ENCODE measurements around the gene CARNS1. TPM values are rescaled to one million over a fixed set of nuclear protein-coding genes. Genes with fewer than 3 reads are reported as not detected.
A peak's percentile ranks its signal among the peaks of the same experiment; 100 is the strongest.

The CARNS1 gene
- total and polyA plus RNA-seq, 2 of the 13 experiments (the other 11 are each of a cell fraction or from before 2014, with no cell fraction given), result not detected

- TF ChIP-seq BRCA1 (CRISPR knock-in tag; IDR thresholded peaks at IDR 0.05), result no peak
- TF ChIP-seq CREB3 (CRISPR knock-in tag; IDR thresholded peaks at IDR 0.05), result peak; percentile 80
- TF ChIP-seq CHD4 (IDR thresholded peaks at IDR 0.05; ENCODE audit: borderline replicate concordance, low read length), result no peak
- TF ChIP-seq ZNF451 (CRISPR knock-in tag; IDR thresholded peaks at IDR 0.05), result no peak
- TF ChIP-seq CBX2 (IDR thresholded peaks at IDR 0.05; ENCODE audit: low read depth, low read length), result no peak
- no peak for TF ChIP-seq CBX2 (CRISPR knock-in tag; IDR thresholded peaks at IDR 0.05; ENCODE audit: low read depth)
- TF ChIP-seq ZNF691 (CRISPR knock-in tag; IDR thresholded peaks at IDR 0.05; ENCODE audit: borderline replicate concordance, low read depth), result no peak
- TF ChIP-seq HNRNPUL1 (IDR thresholded peaks at IDR 0.05; ENCODE audit: low read depth, low read length), result no peak
- TF ChIP-seq MLXIP (CRISPR knock-in tag; IDR thresholded peaks at IDR 0.05; ENCODE audit: borderline replicate concordance), result no peak
- TF ChIP-seq ZNF616 (CRISPR knock-in tag; IDR thresholded peaks at IDR 0.05; ENCODE audit: low read depth), result no peak; the same call in 1 of the 2 replicates
- no peak for TF ChIP-seq HOXA9 (CRISPR knock-in tag; IDR thresholded peaks at IDR 0.05; ENCODE audit: borderline replicate concordance)
- no peak for TF ChIP-seq ATM (IDR thresholded peaks at IDR 0.05; ENCODE audit: borderline replicate concordance)
- 0 out of 2 replicates have a peak, but pooled peaks have one; percentile 35 for TF ChIP-seq PAX8 (CRISPR knock-in tag; IDR thresholded peaks at IDR 0.05; ENCODE audit: borderline replicate concordance)
- TF ChIP-seq RNF2 (conservative IDR thresholded peaks at IDR 0.05; ENCODE audit: low read depth), result peak; percentile 92
- no peak for TF ChIP-seq NR1H2 (CRISPR knock-in tag; IDR thresholded peaks at IDR 0.05; ENCODE audit: borderline replicate concordance, low read depth)
- no peak for TF ChIP-seq SALL1 (CRISPR knock-in tag; IDR thresholded peaks at IDR 0.05)
- TF ChIP-seq ZNF615 (CRISPR knock-in tag; IDR thresholded peaks at IDR 0.05; ENCODE audit: borderline replicate concordance), result no peak
- no peak for TF ChIP-seq TOE1 (CRISPR knock-in tag; IDR thresholded peaks at IDR 0.05)
- no peak for TF ChIP-seq ZC3H13 (CRISPR knock-in tag; IDR thresholded peaks at IDR 0.05)
- peak; percentile 77; the same call in 1 of the 2 replicates for TF ChIP-seq ZNF446 (CRISPR knock-in tag; IDR thresholded peaks at IDR 0.05)
- TF ChIP-seq SOX13 (IDR thresholded peaks at IDR 0.05), result no peak
- TF ChIP-seq SOX13 (CRISPR knock-in tag; conservative IDR thresholded peaks at IDR 0.05 in 1 of 2, IDR thresholded peaks at IDR 0.05 in 1 of 2), result no peak
- no peak for TF ChIP-seq CCAR2 (optimal IDR thresholded peaks at IDR 0.05; ENCODE audit: low read depth, low read length)
- no peak for TF ChIP-seq ZNF503 (CRISPR knock-in tag; IDR thresholded peaks at IDR 0.05)
These were observed 5.4 kb downstream of the CARNS1 start (continued) for GRCh38 chr11:67420646-67421429.
